ENCODE results near the gene PITX1. TPM values are rescaled to one million over a fixed set of nuclear protein-coding genes. Genes with fewer than 3 reads are reported as not detected.
A peak's percentile ranks its signal among the peaks of the same experiment; 100 is the strongest.

PITX1 gene
- total and polyA plus RNA-seq, 7 donors = 13.6 to 103 (median 42.7) TPM

DNA sequence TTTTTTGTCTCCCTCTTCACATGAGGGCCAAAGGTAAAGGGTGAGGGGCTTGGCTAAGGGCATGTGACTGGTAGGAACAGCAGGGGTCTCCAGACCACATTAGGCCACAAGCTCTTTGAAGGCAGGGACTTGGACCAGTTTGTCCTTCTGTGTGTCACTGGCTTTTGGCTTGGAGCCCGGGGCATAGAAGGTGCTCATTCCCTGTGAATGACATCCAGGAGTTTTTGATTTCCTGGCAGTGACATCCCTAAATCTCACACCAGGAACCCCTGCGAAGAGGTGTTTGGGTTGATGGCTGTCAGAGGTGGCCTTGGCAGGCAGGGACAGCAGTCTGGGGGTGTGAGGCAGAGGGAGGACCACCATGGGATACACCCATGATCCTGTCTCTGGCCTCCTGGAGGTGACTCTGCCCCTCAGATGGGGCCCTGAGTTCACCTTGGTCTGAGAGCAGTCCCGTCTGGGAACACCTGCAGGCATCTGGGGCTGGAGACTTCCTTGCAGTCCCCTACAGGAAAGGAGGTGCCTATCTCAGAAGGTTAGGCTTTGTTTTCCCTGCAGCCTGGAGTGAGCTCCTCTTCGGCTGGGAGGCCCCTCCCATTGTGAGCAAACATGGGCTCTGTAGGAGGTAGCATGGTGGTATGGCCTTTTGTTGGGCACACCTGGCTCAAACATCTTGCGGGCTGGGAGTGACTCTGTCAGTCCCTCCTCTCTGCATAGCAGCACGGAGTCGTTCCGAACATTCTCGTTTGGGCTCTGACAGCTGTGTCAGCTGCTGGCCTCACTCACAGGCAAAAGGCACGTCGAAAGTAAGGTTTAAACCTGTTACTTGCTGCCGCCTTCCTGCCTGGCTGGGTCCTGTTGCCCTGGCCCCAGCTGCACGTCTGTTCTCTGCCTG, 38.6 kb upstream of the PITX1 start:
- WGBS, 3 donors = 19 to 29% (median 26%) methylated on average over 13 of the region's 13 CpGs
- Histone ChIP-seq H3K36me3 (ENCODE audit: insufficient read depth in 1 of 2, low read depth in 1 of 2) (no peaks in the 10 kb centered on the region), H3K27me3 (ENCODE audit: insufficient read depth in 3 of 3, low read length in 2 of 3) (no peaks in the 10 kb centered on the region), H3K4me1 (no peaks in the 10 kb centered on the region), H3K27ac (peak overlapping the region; percentile 68), H3K4me3 (no peak overlapping the region), H3K9me3 (no peaks in the 10 kb centered on the region)
- peak; percentile 62 to 89 (median 86) for ATAC-seq
- peak in 1 of 2 donors; percentile 63 for DNase-seq
- intact Hi-C loops (cut with DNase I) = no loop called here
- TF ChIP-seq, protein P1, sequence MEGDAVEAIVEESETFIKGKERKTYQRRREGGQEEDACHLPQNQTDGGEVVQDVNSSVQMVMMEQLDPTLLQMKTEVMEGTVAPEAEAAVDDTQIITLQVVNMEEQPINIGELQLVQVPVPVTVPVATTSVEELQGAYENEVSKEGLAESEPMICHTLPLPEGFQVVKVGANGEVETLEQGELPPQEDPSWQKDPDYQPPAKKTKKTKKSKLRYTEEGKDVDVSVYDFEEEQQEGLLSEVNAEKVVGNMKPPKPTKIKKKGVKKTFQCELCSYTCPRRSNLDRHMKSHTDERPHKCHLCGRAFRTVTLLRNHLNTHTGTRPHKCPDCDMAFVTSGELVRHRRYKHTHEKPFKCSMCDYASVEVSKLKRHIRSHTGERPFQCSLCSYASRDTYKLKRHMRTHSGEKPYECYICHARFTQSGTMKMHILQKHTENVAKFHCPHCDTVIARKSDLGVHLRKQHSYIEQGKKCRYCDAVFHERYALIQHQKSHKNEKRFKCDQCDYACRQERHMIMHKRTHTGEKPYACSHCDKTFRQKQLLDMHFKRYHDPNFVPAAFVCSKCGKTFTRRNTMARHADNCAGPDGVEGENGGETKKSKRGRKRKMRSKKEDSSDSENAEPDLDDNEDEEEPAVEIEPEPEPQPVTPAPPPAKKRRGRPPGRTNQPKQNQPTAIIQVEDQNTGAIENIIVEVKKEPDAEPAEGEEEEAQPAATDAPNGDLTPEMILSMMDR (IDR thresholded peaks at IDR 0.05) = no peak

- no peaks in the 10 kb centered on the region for H3K27me3 ChIP-seq (ENCODE audit: insufficient read depth in 3 of 3, low read length in 2 of 3)
- intact Hi-C loops (cut with DNase I) = no loop called here
- WGBS, 3 donors = 87 to 94% (median 89%) methylated on average over 6 of the region's 6 CpGs
- H3K4me3 ChIP-seq = no peak overlapping the region
- DNase-seq (peak in 1 of 2 donors; percentile 22), ATAC-seq (no peak)
- H3K4me1 ChIP-seq = no peaks in the 10 kb centered on the region
- no peaks in the 10 kb centered on the region for H3K36me3 ChIP-seq (ENCODE audit: insufficient read depth in 1 of 2, low read depth in 1 of 2)
- no peaks in the 10 kb centered on the region for H3K9me3 ChIP-seq
- TF ChIP-seq, protein P1 (IDR thresholded peaks at IDR 0.05) = no peak
- no peak overlapping the region for H3K27ac ChIP-seq
These were observed 37.3 kb upstream of the PITX1 start for GRCh38 chr5:135071311-135071710.

GRCh38 chr5:135069895-135070657, 36.0 kb upstream of the PITX1 start:
- H3K27me3 ChIP-seq (ENCODE audit: insufficient read depth in 3 of 3, low read length in 2 of 3) = no peaks in the 10 kb centered on the region
- no peaks in the 10 kb centered on the region for H3K9me3 ChIP-seq
- DNase-seq (peak in 1 of 2 donors; percentile 26), ATAC-seq (no peak)
- TF ChIP-seq, protein P1 (IDR thresholded peaks at IDR 0.05) = no peak
- no peaks in the 10 kb centered on the region for H3K4me1 ChIP-seq
- no peaks in the 10 kb centered on the region for H3K36me3 ChIP-seq (ENCODE audit: insufficient read depth in 1 of 2, low read depth in 1 of 2)
- 83 to 85% (median 85%) methylated on average over 19 of the region's 19 CpGs for WGBS, 3 donors
- H3K27ac ChIP-seq = no peak overlapping the region
- H3K4me3 ChIP-seq = no peak overlapping the region
- intact Hi-C loops (cut with DNase I) = no loop called here

GRCh38 chr5:135069016-135069770, 35.2 kb upstream of the PITX1 start:
- no peak overlapping the region for H3K4me3 ChIP-seq
- H3K27me3 ChIP-seq (ENCODE audit: insufficient read depth in 3 of 3, low read length in 2 of 3) = no peaks in the 10 kb centered on the region
- no peak overlapping the region for H3K27ac ChIP-seq
- DNase-seq (peak in 1 of 2 donors; percentile 28), ATAC-seq (no peak)
- TF ChIP-seq, protein P1 (IDR thresholded peaks at IDR 0.05) = no peak
- 89 to 91% (median 90%) methylated on average over 15 of the region's 15 CpGs for WGBS, 3 donors
- H3K36me3 ChIP-seq (ENCODE audit: insufficient read depth in 1 of 2, low read depth in 1 of 2) = no peaks in the 10 kb centered on the region
- H3K9me3 ChIP-seq = no peaks in the 10 kb centered on the region
- peaks cover 2% of the 10 kb centered on the region for H3K4me1 ChIP-seq
- intact Hi-C loops (cut with DNase I) = no loop called here

All from psoas muscle (tissue), 8 donors.